Measurements from ENCODE around the gene OTOA. TPM values are rescaled to one million over a fixed set of nuclear protein-coding genes. Genes with fewer than 3 reads are reported as not detected.
A peak's percentile ranks its signal among the peaks of the same experiment; 100 is the strongest.

Gene OTOA
- total and polyA plus RNA-seq, 2 of the 13 experiments (the other 11 are each of a cell fraction or from before 2014, with no cell fraction given) = 0.05 to 0.15 TPM

GRCh38 chr16:21631951-21632575 lies 31.7 kb upstream of the OTOA start (continued):
- TF ChIP-seq THRA (CRISPR knock-in tag; IDR thresholded peaks at IDR 0.05; ENCODE audit: borderline replicate concordance) = peak; percentile 70; the same call in 1 of the 2 replicates
- TF ChIP-seq HNF4A (CRISPR knock-in tag; IDR thresholded peaks at IDR 0.05) = peak; percentile 70
- TF ChIP-seq RARA (CRISPR knock-in tag; IDR thresholded peaks at IDR 0.05) = peak; percentile 81

- POLR2A ChIA-PET = no interaction called here
- TF ChIP-seq DRAP1 (CRISPR knock-in tag; IDR thresholded peaks at IDR 0.05) = 0 out of 2 replicates have a peak, but pooled peaks have one; percentile 33
- no peak for TF ChIP-seq GTF3A (CRISPR knock-in tag; conservative IDR thresholded peaks at IDR 0.05)
- TF ChIP-seq MED8 (CRISPR knock-in tag; IDR thresholded peaks at IDR 0.05; ENCODE audit: insufficient replicate concordance) = no peak
- no peak for TF ChIP-seq ZNF788 (CRISPR knock-in tag; IDR thresholded peaks at IDR 0.05; ENCODE audit: borderline replicate concordance)
- no peak for TF ChIP-seq HDAC1 (CRISPR knock-in tag; IDR thresholded peaks at IDR 0.05)
- TF ChIP-seq SKI (IDR thresholded peaks at IDR 0.05; ENCODE audit: partially characterized antibody) = peak; percentile 8
- TF ChIP-seq RARA (CRISPR knock-in tag; IDR thresholded peaks at IDR 0.05) = peak; percentile 76
- TF ChIP-seq ZZZ3 (CRISPR knock-in tag; IDR thresholded peaks at IDR 0.05; ENCODE audit: borderline replicate concordance) = no peak
- no peak for TF ChIP-seq TRIM24 (CRISPR knock-in tag; IDR thresholded peaks at IDR 0.05)
- TF ChIP-seq ZNF121 (CRISPR knock-in tag; IDR thresholded peaks at IDR 0.05) = no peak
- TF ChIP-seq IKZF4 (CRISPR knock-in tag; IDR thresholded peaks at IDR 0.05; ENCODE audit: borderline replicate concordance, low read depth, not compliant biosample characterization) = no peak
- TF ChIP-seq MXI1 (IDR thresholded peaks at IDR 0.05; ENCODE audit: borderline replicate concordance, low read depth, low read length) = no peak
- peak; percentile 22; the same call in 1 of the 2 replicates for TF ChIP-seq HMG20A (CRISPR knock-in tag; IDR thresholded peaks at IDR 0.05; ENCODE audit: borderline replicate concordance)
- TF ChIP-seq ZBTB33 (CRISPR knock-in tag; IDR thresholded peaks at IDR 0.05) = peak; percentile 93
- TF ChIP-seq ZMYM2 (CRISPR knock-in tag; IDR thresholded peaks at IDR 0.05) = no peak
- peak; percentile 34 for TF ChIP-seq TEAD3 (CRISPR knock-in tag; optimal IDR thresholded peaks at IDR 0.05; ENCODE audit: borderline replicate concordance)
- TF ChIP-seq SAP130 (CRISPR knock-in tag; IDR thresholded peaks at IDR 0.05; ENCODE audit: low read depth) = peak; percentile 37; the same call in 1 of the 2 replicates
- no peak for TF ChIP-seq ZNF572 (CRISPR knock-in tag; IDR thresholded peaks at IDR 0.05)
- no peak for TF ChIP-seq NCOA2 (CRISPR knock-in tag; IDR thresholded peaks at IDR 0.05)
Observed at GRCh38 chr16:21634216-21634615, 29.6 kb upstream of the OTOA start.

More at GRCh38 chr16:21634216-21634615, 29.6 kb upstream of the OTOA start:
- CTCF ChIA-PET (ENCODE audit: low intra/inter-chr PET ratio, low total read pairs) = no interaction called here
- Histone ChIP-seq H3K4me1 (ENCODE audit: insufficient read depth, low read length) (peaks cover 37% of the 10 kb centered on the region), H2AFZ (ENCODE audit: low read length) (no peak overlapping the region), H3K36me3 (replicated peaks in 1 of 2; ENCODE audit: control insufficient read depth in 1 of 2, insufficient read depth in 2 of 2, low read length in 2 of 2) (peaks cover 5 to 10% of the 10 kb centered on the region in 2 experiments; a peak in 3 of 5 replicates), H4K20me1 (ENCODE audit: insufficient read depth, low read length) (no peaks in the 10 kb centered on the region; the same call in 1 of the 2 replicates), H3K9me3 (ENCODE audit: low read length) (no peaks in the 10 kb centered on the region), H3K4me3 (replicated peaks in 1 of 3; ENCODE audit: insufficient read depth in 1 of 3, low read depth in 2 of 3, low read length in 3 of 3) (no peak overlapping the region), H3K27ac (ENCODE audit: extremely low read length, insufficient read depth, low read length) (no peak overlapping the region), H3K27me3 (ENCODE audit: control insufficient read depth in 1 of 2, insufficient read depth in 2 of 2, low read length in 2 of 2) (no peaks in the 10 kb centered on the region), H3K79me2 (ENCODE audit: insufficient read depth, low read length) (no peaks in the 10 kb centered on the region), H3K4me2 (ENCODE audit: low read depth, low read length) (no peak overlapping the region), H3K9ac (ENCODE audit: insufficient read depth, low read depth, low read length) (no peak overlapping the region)
- FAIRE-seq (no peak), ATAC-seq (no peak), DNase-seq (ENCODE audit: low spot score) (peak; percentile 67)
- WGBS (ENCODE audit: low lambda C conversion rate) = 62% methylated on average over 5 of the region's 5 CpGs
- in situ Hi-C loops (cut with HindIII; ENCODE audit: extremely low pct_ligation_motif_present, low pct_unique_long_range_greater_than_20kb) (no loop called here), intact Hi-C loops (cut with micrococcal nuclease; ENCODE audit: unreplicated experiment) (no loop called here)
- BruUV-seq (replicated peaks) = no TSS peak
